GM12878 (cell line): ENCODE measurements around the gene USP4. TPM values are rescaled to one million over a fixed set of nuclear protein-coding genes. Genes with fewer than 3 reads are reported as not detected.

Experiments used
- CBFB ChIP-seq: IDR thresholded peaks from 2 replicates; pipeline ENCODE4 v1.6.1; 2016; ENCODE audit warnings: antibody characterized with exemption, low read depth
- DPF2 ChIP-seq: fragments of 450-650 bp; IDR thresholded peaks from 2 replicates; pipeline ENCODE4 v1.6.1; 2017; ENCODE audit warnings: mild to moderate bottlenecking
- FOXK2 ChIP-seq: fragments of 450-650 bp; IDR thresholded peaks from 2 replicates; pipeline ENCODE4 v1.6.1; 2017; ENCODE audit warnings: mild to moderate bottlenecking, moderate library complexity
- KLF5 ChIP-seq: fragments of 450-650 bp; IDR thresholded peaks from 2 replicates; pipeline ENCODE4 v1.6.1; 2014; ENCODE audit warnings: mild to moderate bottlenecking; ENCODE audit not compliant: partially characterized antibody
- MTA2 ChIP-seq: fragments of 450-650 bp; IDR thresholded peaks from 2 replicates; pipeline ENCODE4 v1.6.1; 2016; ENCODE audit warnings: low read depth, mild to moderate bottlenecking, moderate library complexity
- polyA plus RNA-seq, 11 experiments: library from polyadenylated mRNA; depleted of rRNA in 4 of 11; unstranded in 6 of 11; stranded (reverse) in 5 of 11; fragments of >200 nt; fragmentation: Nextera tagmentation in 4 of 11; fragmentation: Illumina TruSeq in 1 of 11; extraction: Ambion mirVana in 4 of 11; extraction: Trizol in 1 of 11; gene quantifications; 1 replicate in 1 of 11; 2 replicates in 10 of 11; pipeline versions ENCODE4 v1.2.1 to v1.2.3, GENCODE V29; 2011 to 2016; ENCODE audit warnings: inconsistent platforms in 2 of 11, missing spikeins in 2 of 11, low read depth in 1 of 11
- total RNA-seq, 4 experiments: library from RNA; depleted of rRNA in 3 of 4; stranded (reverse); fragments of >200 nt in 3 of 4; fragmentation: Illumina TruSeq in 1 of 4; extraction: Trizol in 1 of 4; gene quantifications; 2 replicates each; pipeline versions ENCODE4 v1.2.1 to v1.2.3, GENCODE V29; 2013 to 2021
- TF ChIP-seq, protein P1 (sequence below): IDR thresholded peaks from 2 replicates; pipeline ENCODE4 v1.6.1; 2012; ENCODE audit warnings: improper control_type of control experiment, low read depth, low read length; ENCODE audit not compliant: insufficient replicate concordance
- TF ChIP-seq, protein P2 (sequence below): fragments of 450-650 bp; formaldehyde crosslinking; IDR thresholded peaks from 2 replicates; pipeline ENCODE4 v1.4.0; 2022; ENCODE audit warnings: mild to moderate bottlenecking, moderate library complexity
- TF ChIP-seq, protein P3 (sequence below): fragments of 450-650 bp; IDR thresholded peaks from 2 replicates; pipeline ENCODE4 v1.6.1; 2014; ENCODE audit warnings: mild to moderate bottlenecking
- TF ChIP-seq, protein P4 (sequence below): IDR thresholded peaks from 2 replicates; pipeline ENCODE4 v1.6.1; 2011; ENCODE audit warnings: borderline replicate concordance, low read depth, mild to moderate bottlenecking, moderate library complexity, low read length; ENCODE audit not compliant: insufficient read depth, poor library complexity, severe bottlenecking

The USP4 gene
- total and polyA plus RNA-seq, 10 of the 15 experiments (the other 5 are each of a cell fraction or from before 2014, with no cell fraction given), result 26.5 to 77.1 (median 66.0) TPM

DNA sequence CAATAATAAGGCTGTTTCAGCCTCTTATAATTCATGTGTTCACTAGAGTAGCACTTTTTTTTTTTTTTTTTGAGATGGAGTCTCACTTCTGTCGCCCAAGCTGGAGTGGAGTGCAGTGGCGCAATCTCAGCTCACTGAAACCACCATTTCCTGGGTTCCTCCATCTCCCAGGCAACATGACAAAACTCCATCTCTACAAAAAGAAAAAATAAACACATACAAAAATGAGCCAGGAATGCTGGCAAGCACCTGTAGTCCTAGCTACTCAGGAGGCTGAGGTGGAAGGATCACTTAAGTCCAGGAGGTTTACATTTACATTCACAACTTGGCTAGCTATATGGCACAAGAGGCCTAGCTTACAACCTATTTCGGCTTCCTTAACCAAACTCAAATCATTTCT, 6.8 kb downstream of the USP4 start (continued):
- TF ChIP-seq, protein P1, sequence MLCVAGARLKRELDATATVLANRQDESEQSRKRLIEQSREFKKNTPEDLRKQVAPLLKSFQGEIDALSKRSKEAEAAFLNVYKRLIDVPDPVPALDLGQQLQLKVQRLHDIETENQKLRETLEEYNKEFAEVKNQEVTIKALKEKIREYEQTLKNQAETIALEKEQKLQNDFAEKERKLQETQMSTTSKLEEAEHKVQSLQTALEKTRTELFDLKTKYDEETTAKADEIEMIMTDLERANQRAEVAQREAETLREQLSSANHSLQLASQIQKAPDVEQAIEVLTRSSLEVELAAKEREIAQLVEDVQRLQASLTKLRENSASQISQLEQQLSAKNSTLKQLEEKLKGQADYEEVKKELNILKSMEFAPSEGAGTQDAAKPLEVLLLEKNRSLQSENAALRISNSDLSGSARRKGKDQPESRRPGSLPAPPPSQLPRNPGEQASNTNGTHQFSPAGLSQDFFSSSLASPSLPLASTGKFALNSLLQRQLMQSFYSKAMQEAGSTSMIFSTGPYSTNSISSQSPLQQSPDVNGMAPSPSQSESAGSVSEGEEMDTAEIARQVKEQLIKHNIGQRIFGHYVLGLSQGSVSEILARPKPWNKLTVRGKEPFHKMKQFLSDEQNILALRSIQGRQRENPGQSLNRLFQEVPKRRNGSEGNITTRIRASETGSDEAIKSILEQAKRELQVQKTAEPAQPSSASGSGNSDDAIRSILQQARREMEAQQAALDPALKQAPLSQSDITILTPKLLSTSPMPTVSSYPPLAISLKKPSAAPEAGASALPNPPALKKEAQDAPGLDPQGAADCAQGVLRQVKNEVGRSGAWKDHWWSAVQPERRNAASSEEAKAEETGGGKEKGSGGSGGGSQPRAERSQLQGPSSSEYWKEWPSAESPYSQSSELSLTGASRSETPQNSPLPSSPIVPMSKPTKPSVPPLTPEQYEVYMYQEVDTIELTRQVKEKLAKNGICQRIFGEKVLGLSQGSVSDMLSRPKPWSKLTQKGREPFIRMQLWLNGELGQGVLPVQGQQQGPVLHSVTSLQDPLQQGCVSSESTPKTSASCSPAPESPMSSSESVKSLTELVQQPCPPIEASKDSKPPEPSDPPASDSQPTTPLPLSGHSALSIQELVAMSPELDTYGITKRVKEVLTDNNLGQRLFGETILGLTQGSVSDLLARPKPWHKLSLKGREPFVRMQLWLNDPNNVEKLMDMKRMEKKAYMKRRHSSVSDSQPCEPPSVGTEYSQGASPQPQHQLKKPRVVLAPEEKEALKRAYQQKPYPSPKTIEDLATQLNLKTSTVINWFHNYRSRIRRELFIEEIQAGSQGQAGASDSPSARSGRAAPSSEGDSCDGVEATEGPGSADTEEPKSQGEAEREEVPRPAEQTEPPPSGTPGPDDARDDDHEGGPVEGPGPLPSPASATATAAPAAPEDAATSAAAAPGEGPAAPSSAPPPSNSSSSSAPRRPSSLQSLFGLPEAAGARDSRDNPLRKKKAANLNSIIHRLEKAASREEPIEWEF, result no peak
- TF ChIP-seq DPF2 (no peak), MTA2 (no peak), CBFB (no peak), KLF5 (no peak), FOXK2 (no peak)
- TF ChIP-seq, protein P2, sequence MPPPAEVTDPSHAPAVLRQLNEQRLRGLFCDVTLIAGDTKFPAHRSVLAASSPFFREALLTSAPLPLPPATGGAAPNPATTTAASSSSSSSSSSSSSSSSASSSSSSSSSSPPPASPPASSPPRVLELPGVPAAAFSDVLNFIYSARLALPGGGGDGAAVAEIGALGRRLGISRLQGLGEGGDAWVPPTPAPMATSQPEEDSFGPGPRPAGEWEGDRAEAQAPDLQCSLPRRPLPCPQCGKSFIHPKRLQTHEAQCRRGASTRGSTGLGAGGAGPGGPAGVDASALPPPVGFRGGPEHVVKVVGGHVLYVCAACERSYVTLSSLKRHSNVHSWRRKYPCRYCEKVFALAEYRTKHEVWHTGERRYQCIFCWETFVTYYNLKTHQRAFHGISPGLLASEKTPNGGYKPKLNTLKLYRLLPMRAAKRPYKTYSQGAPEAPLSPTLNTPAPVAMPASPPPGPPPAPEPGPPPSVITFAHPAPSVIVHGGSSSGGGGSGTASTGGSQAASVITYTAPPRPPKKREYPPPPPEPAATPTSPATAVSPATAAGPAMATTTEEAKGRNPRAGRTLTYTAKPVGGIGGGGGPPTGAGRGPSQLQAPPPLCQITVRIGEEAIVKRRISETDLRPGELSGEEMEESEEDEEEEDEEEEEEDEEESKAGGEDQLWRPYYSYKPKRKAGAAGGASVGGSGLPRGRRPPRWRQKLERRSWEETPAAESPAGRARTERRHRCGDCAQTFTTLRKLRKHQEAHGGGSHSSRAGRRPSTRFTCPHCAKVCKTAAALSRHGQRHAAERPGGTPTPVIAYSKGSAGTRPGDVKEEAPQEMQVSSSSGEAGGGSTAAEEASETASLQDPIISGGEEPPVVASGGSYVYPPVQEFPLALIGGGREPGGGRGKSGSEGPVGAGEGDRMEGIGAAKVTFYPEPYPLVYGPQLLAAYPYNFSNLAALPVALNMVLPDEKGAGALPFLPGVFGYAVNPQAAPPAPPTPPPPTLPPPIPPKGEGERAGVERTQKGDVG (CRISPR knock-in tag), result no peak
- TF ChIP-seq, protein P3, sequence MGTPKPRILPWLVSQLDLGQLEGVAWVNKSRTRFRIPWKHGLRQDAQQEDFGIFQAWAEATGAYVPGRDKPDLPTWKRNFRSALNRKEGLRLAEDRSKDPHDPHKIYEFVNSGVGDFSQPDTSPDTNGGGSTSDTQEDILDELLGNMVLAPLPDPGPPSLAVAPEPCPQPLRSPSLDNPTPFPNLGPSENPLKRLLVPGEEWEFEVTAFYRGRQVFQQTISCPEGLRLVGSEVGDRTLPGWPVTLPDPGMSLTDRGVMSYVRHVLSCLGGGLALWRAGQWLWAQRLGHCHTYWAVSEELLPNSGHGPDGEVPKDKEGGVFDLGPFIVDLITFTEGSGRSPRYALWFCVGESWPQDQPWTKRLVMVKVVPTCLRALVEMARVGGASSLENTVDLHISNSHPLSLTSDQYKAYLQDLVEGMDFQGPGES, result no peak
- TF ChIP-seq, protein P4, sequence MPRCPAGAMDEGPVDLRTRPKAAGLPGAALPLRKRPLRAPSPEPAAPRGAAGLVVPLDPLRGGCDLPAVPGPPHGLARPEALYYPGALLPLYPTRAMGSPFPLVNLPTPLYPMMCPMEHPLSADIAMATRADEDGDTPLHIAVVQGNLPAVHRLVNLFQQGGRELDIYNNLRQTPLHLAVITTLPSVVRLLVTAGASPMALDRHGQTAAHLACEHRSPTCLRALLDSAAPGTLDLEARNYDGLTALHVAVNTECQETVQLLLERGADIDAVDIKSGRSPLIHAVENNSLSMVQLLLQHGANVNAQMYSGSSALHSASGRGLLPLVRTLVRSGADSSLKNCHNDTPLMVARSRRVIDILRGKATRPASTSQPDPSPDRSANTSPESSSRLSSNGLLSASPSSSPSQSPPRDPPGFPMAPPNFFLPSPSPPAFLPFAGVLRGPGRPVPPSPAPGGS, result no peak
